B cell (primary cell): ENCODE results near the gene RGCC. TPM values are rescaled to one million over a fixed set of nuclear protein-coding genes. Genes with fewer than 3 reads are reported as not detected.

Source experiments
- ATAC-seq: fragments of 200-7000 bp; cut with Tn5 transposase; one replicate; pipeline ENCODE4 v1.10.0; 2021; ENCODE audit warnings: low read depth, mild to moderate bottlenecking, moderate number of reproducible peaks, moderate library complexity
- CTCF ChIA-PET: fragments of 350-600 bp; sonication (Branson Sonifier 250); formaldehyde crosslinking; loops from one replicate; lab custom pipeline; 2021; ENCODE audit warnings: antibody characterized with exemption, inconsistent platforms; lab: Charles Lee
- POLR2A ChIA-PET: fragments of 350-600 bp; sonication (Branson Sonifier 250); formaldehyde crosslinking; loops from one replicate; lab custom pipeline; 2021; ENCODE audit warnings: antibody characterized with exemption; lab: Charles Lee
- DNase-seq: peaks from one replicate; pipeline ENCODE4 v3.0.0; 2013
- H2AFZ ChIP-seq: 2 replicates; pipeline ENCODE4 v1.6.1; 2012; ENCODE audit warnings: mild to moderate bottlenecking, low read depth, low read length; ENCODE audit not compliant: insufficient read depth, poor library complexity, severe bottlenecking
- H3K27ac ChIP-seq, 2 donors: 1 replicate in 1 of 2; 2 replicates in 1 of 2; pipeline ENCODE4 v1.5.1; 2012 to 2013; ENCODE audit warnings: low read length in 2 of 2, mild to moderate bottlenecking in 2 of 2, moderate library complexity in 1 of 2
- H3K27me3 ChIP-seq, 4 experiments: fragments of 200-600 bp in 1 of 4; sonication (generic) in 1 of 4; replicated peaks in 1 of 4; 1 replicate in 2 of 4; 2 replicates in 2 of 4; pipeline versions ENCODE4 v1.6.1 to v1.7.0; 2013 to 2016; ENCODE audit warnings: low read length in 3 of 4, mild to moderate bottlenecking in 2 of 4, mixed read lengths in 1 of 4, moderate library complexity in 1 of 4; ENCODE audit not compliant: insufficient read depth in 4 of 4, control insufficient read depth in 3 of 4; ENCODE audit errors: control extremely low read depth in 1 of 4
- H3K36me3 ChIP-seq, 2 experiments: replicated peaks in 1 of 2; 1 replicate in 1 of 2; 2 replicates in 1 of 2; pipeline versions ENCODE4 v1.6.1 to v1.7.1; 2013; ENCODE audit warnings: low read length in 1 of 2; ENCODE audit not compliant: insufficient read depth in 2 of 2, control insufficient read depth in 1 of 2; ENCODE audit errors: control extremely low read depth in 1 of 2, extremely low read depth in 1 of 2
- H3K4me1 ChIP-seq, 2 donors: fragments of 200-600 bp in 1 of 2; sonication (generic) in 1 of 2; 1 replicate in 1 of 2; 2 replicates in 1 of 2; pipeline versions ENCODE4 v1.5.1 to v1.6.1; 2013 to 2017; ENCODE audit warnings: low read length in 2 of 2; ENCODE audit not compliant: control insufficient read depth in 2 of 2, insufficient read depth in 2 of 2
- H3K4me2 ChIP-seq: replicated peaks from 2 replicates; pipeline ENCODE3; 2012; ENCODE audit warnings: mild to moderate bottlenecking, low read depth, low read length; ENCODE audit not compliant: poor library complexity, severe bottlenecking
- H3K4me3 ChIP-seq, 5 experiments: fragments of 200-600 bp in 1 of 5; sonication (generic) in 1 of 5; 1 replicate in 3 of 5; 2 replicates in 2 of 5; pipeline versions ENCODE4 v1.5.1 to v1.7.0; 2011 to 2016; ENCODE audit warnings: low read length in 4 of 5, mild to moderate bottlenecking in 4 of 5, low read depth in 2 of 5, control low read depth in 1 of 5, moderate library complexity in 1 of 5; ENCODE audit not compliant: insufficient read depth in 1 of 5; ENCODE audit errors: control extremely low read depth in 1 of 5, extremely low read depth in 1 of 5
- H3K79me2 ChIP-seq: fragments of 200-600 bp; sonication (generic); one replicate; pipeline ENCODE4 v1.6.0; 2016; ENCODE audit warnings: low read length; ENCODE audit not compliant: control insufficient read depth, insufficient read depth
- H3K9ac ChIP-seq: fragments of 200-600 bp; sonication (generic); 2 replicates; pipeline ENCODE4 v1.6.1; 2017; ENCODE audit warnings: mild to moderate bottlenecking, low read length, moderate library complexity
- H3K9me3 ChIP-seq, 3 donors: one replicate each; pipeline versions ENCODE4 v1.6.1 to v1.7.1; 2013; ENCODE audit warnings: low read length in 2 of 3; ENCODE audit not compliant: control insufficient read depth in 2 of 3, insufficient read depth in 1 of 3; ENCODE audit errors: control extremely low read depth in 1 of 3
- H4K20me1 ChIP-seq: 2 replicates; pipeline ENCODE4 v1.6.0; 2012; ENCODE audit warnings: mild to moderate bottlenecking, low read length; ENCODE audit not compliant: insufficient read depth, control insufficient read depth, poor library complexity, severe bottlenecking
- H3K27ac Mint-ChIP-seq: one replicate; pipeline ENCODE4 v1.8.0; 2021; ENCODE audit warnings: mixed read lengths
- H3K27me3 Mint-ChIP-seq: one replicate; pipeline ENCODE4 v1.8.0; 2021; ENCODE audit warnings: mixed read lengths
- H3K4me1 Mint-ChIP-seq: one replicate; pipeline ENCODE4 v1.8.0; 2021; ENCODE audit warnings: mixed read lengths
- H3K4me3 Mint-ChIP-seq: one replicate; pipeline ENCODE4 v1.8.0; 2021; ENCODE audit warnings: mixed read lengths
- H3K9me3 Mint-ChIP-seq: one replicate; pipeline ENCODE4 v1.8.0; 2022; ENCODE audit warnings: mixed read lengths; ENCODE audit not compliant: insufficient read depth
- CTCF ChIP-seq: fragments of 200-600 bp; IDR thresholded peaks from one replicate; pipeline ENCODE4 v1.8.0; 2022; ENCODE audit warnings: antibody characterized with exemption, mild to moderate bottlenecking
- EZH2 ChIP-seq: IDR thresholded peaks from 2 replicates; pipeline ENCODE4 v1.6.1; 2012; ENCODE audit warnings: borderline replicate concordance, low read depth, mild to moderate bottlenecking, moderate library complexity, low read length; ENCODE audit not compliant: insufficient read depth, poor library complexity, severe bottlenecking
- WGBS: methylation state at CpG from one replicate; pipeline ENCODE4 v1.1.5; 2013; ENCODE audit warnings: missing lambda C conversion rate; ENCODE audit not compliant: insufficient coverage; 5-methylcytosine and 5-hydroxymethylcytosine counted together
- intact Hi-C: fragments of 100-400 bp; cut with micrococcal nuclease; formaldehyde crosslinking; loops from one replicate; pipeline ENCODE4 v1.10.0; 2022
- polyA plus RNA-seq: library from polyadenylated mRNA; depleted of rRNA; stranded (reverse); fragments of >200 nt; gene quantifications from 2 replicates; pipeline ENCODE4 v1.2.3, GENCODE V29; 2012
- total RNA-seq, 2 donors: library from RNA; stranded (reverse); fragments of 120-200 nt in 1 of 2; gene quantifications; 1 replicate in 1 of 2; 2 replicates in 1 of 2; pipeline versions ENCODE4 v1.2.3 to v1.2.4, GENCODE V29; 2013 to 2022

The RGCC gene
- total and polyA plus RNA-seq, 2 donors (not counting 1 experiment from before 2014, with no cell fraction given) = 8.0 to 16.0 TPM

- WGBS = 0% methylated on average over 3 of the region's 4 CpGs
- peaks cover 46% of the 10 kb centered on the region in 2 donors for H3K4me1 ChIP-seq
- intact Hi-C loops = loop anchor here (2.0 to 10.0 kb wide), 2 partner anchors 27 to 809 kb away; partner anchors contain the start of gene AKAP11
- H3K4me3 ChIP-seq = no peak overlapping the region
- ChIA-PET CTCF (interaction anchor here (0.8 kb wide), 1 partner anchor 27 kb away, joined by 3 read pairs; no protein-coding TSS in a partner anchor), POLR2A (interaction anchor here (0.6 kb wide), 1 partner anchor 1340 kb away, joined by 10 read pairs; no protein-coding TSS in a partner anchor)
- Mint-ChIP-seq H3K27me3 (peaks cover 3% of the 10 kb centered on the region), H3K4me3 (peak overlapping the region; percentile 62), H3K27ac (peak overlapping the region; percentile 80), H3K4me1 (peaks cover 50% of the 10 kb centered on the region), H3K9me3 (no peaks in the 10 kb centered on the region)
- H3K9ac ChIP-seq = no peak overlapping the region
- ATAC-seq (peak; percentile 82), DNase-seq (peak; percentile 74)
- TF ChIP-seq CTCF (no peak), EZH2 (no peak)
- H4K20me1 ChIP-seq = no peaks in the 10 kb centered on the region
- peak overlapping the region; percentile 77 to 80 for H3K27ac ChIP-seq
- no peaks in the 10 kb centered on the region for H3K79me2 ChIP-seq
- H3K9me3 ChIP-seq = no peaks in the 10 kb centered on the region
- H3K36me3 ChIP-seq = peaks cover 0 to 5% of the 10 kb centered on the region in 2 experiments
- H3K4me2 ChIP-seq = peak overlapping the region; percentile 62
- H3K27me3 ChIP-seq = peaks cover 0 to 3% (median 0%) of the 10 kb centered on the region in 4 experiments
- peak overlapping the region; percentile 3 for H2AFZ ChIP-seq
Measured at GRCh38 chr13:41465241-41465847, 8.0 kb downstream of the RGCC start.

GRCh38 chr13:41465898-41466320 lies 8.6 kb downstream of the RGCC start:
- H2AFZ ChIP-seq = no peak overlapping the region
- peak overlapping the region; percentile 29 for H3K27ac Mint-ChIP-seq
- ChIA-PET CTCF (no interaction called here), POLR2A (interaction anchor here (0.6 kb wide), 1 partner anchor 1340 kb away, joined by 10 read pairs; no protein-coding TSS in a partner anchor)
- no peak overlapping the region for H3K9ac ChIP-seq
- H3K4me3 Mint-ChIP-seq = no peak overlapping the region
- no peaks in the 10 kb centered on the region for H3K27me3 Mint-ChIP-seq
- H4K20me1 ChIP-seq = no peaks in the 10 kb centered on the region
- no peak for ATAC-seq
- TF ChIP-seq CTCF (no peak), EZH2 (no peak)
- 90% methylated on average over 1 of the region's 1 CpG for WGBS
- peaks cover 46% of the 10 kb centered on the region in 2 donors for H3K4me1 ChIP-seq
- no peaks in the 10 kb centered on the region for H3K79me2 ChIP-seq
- no peaks in the 10 kb centered on the region for H3K27me3 ChIP-seq
- H3K4me2 ChIP-seq = peak overlapping the region; percentile 62
- H3K9me3 Mint-ChIP-seq = no peaks in the 10 kb centered on the region
- H3K36me3 ChIP-seq = peaks cover 0 to 5% of the 10 kb centered on the region in 2 experiments
- intact Hi-C loops = loop anchor here (2.0 to 10.0 kb wide), 2 partner anchors 27 to 809 kb away; partner anchors contain the start of gene AKAP11
- no peaks in the 10 kb centered on the region for H3K9me3 ChIP-seq
- H3K4me1 Mint-ChIP-seq = peaks cover 49% of the 10 kb centered on the region
- no peak overlapping the region for H3K4me3 ChIP-seq
- no peak for DNase-seq
- peak overlapping the region; percentile 77 to 80 for H3K27ac ChIP-seq
